H9 (cell line): Measurements from ENCODE around the gene MS4A7. TPM values are rescaled to one million over a fixed set of nuclear protein-coding genes. Genes with fewer than 3 reads are reported as not detected.

Experiments
- DNase-seq: peaks from one replicate; pipeline ENCODE4 v3.0.0-alpha.2; 2017
- H2AFZ ChIP-seq: one replicate; pipeline ENCODE4 v1.6.1; 2013; ENCODE audit warnings: mild to moderate bottlenecking, low read length, control low read depth, moderate library complexity
- H2AK5ac ChIP-seq: 2 replicates; pipeline ENCODE4 v1.6.1; 2013; ENCODE audit warnings: low read length, control low read depth, mixed read lengths; ENCODE audit not compliant: insufficient read length
- H2BK120ac ChIP-seq: one replicate; pipeline ENCODE4 v1.6.1; 2013; ENCODE audit warnings: low read depth, mild to moderate bottlenecking, low read length, control low read depth, inconsistent platforms; ENCODE audit not compliant: poor library complexity, severe bottlenecking
- H2BK12ac ChIP-seq: 2 replicates; pipeline ENCODE4 v1.6.1; 2013; ENCODE audit warnings: low read length, control low read depth, mixed read lengths, low read depth; ENCODE audit not compliant: insufficient read length
- H2BK15ac ChIP-seq: 2 replicates; pipeline ENCODE4 v1.6.1; 2013; ENCODE audit warnings: low read depth, low read length, control low read depth
- H2BK20ac ChIP-seq: one replicate; pipeline ENCODE4 v1.6.1; 2013; ENCODE audit warnings: low read depth, mild to moderate bottlenecking, low read length, control low read depth, inconsistent platforms; ENCODE audit not compliant: poor library complexity, severe bottlenecking
- H2BK5ac ChIP-seq: 2 replicates; pipeline ENCODE4 v1.6.1; 2013; ENCODE audit warnings: low read length, control low read depth, mixed read lengths; ENCODE audit not compliant: insufficient read length
- H3K14ac ChIP-seq: 2 replicates; pipeline ENCODE4 v1.6.1; 2013; ENCODE audit warnings: low read length, control low read depth; ENCODE audit not compliant: insufficient read depth
- H3K18ac ChIP-seq: 2 replicates; pipeline ENCODE4 v1.6.1; 2013; ENCODE audit warnings: low read depth, mild to moderate bottlenecking, mixed read lengths, low read length, control low read depth; ENCODE audit not compliant: insufficient read length
- H3K23ac ChIP-seq: 2 replicates; pipeline ENCODE4 v1.6.1; 2013; ENCODE audit warnings: low read length, control low read depth, mixed read lengths, low read depth; ENCODE audit not compliant: insufficient read length
- H3K23me2 ChIP-seq: 2 replicates; pipeline ENCODE4 v1.6.1; 2013; ENCODE audit warnings: low read depth, mild to moderate bottlenecking, mixed read lengths, low read length, control low read depth; ENCODE audit not compliant: insufficient read length, poor library complexity, severe bottlenecking
- H3K27ac ChIP-seq: 2 replicates; pipeline ENCODE4 v1.5.1; 2013; ENCODE audit warnings: low read length, control low read depth, mixed read lengths, low read depth; ENCODE audit not compliant: insufficient read length
- H3K27me3 ChIP-seq: 2 replicates; pipeline ENCODE4 v1.6.1; 2013; ENCODE audit warnings: low read length, control low read depth, inconsistent platforms; ENCODE audit not compliant: insufficient read depth
- H3K4ac ChIP-seq: 2 replicates; pipeline ENCODE4 v1.6.1; 2013; ENCODE audit warnings: low read depth, mild to moderate bottlenecking, control low read depth, inconsistent platforms, low read length, moderate library complexity
- H3K4me1 ChIP-seq: 2 replicates; pipeline ENCODE4 v1.6.1; 2013; ENCODE audit warnings: low read length, control low read depth, inconsistent platforms; ENCODE audit not compliant: insufficient read depth
- H3K4me2 ChIP-seq: 2 replicates; pipeline ENCODE4 v1.6.1; 2013; ENCODE audit warnings: low read length, control low read depth, mixed read lengths; ENCODE audit not compliant: insufficient read length, insufficient read depth
- H3K56ac ChIP-seq: 2 replicates; pipeline ENCODE4 v1.6.1; 2013; ENCODE audit warnings: low read depth, mild to moderate bottlenecking, mixed read lengths, low read length, control low read depth; ENCODE audit not compliant: insufficient read length
- H3K79me1 ChIP-seq: 2 replicates; pipeline ENCODE4 v1.6.1; 2013; ENCODE audit warnings: low read depth, mild to moderate bottlenecking, moderate library complexity, low read length, control low read depth, inconsistent platforms; ENCODE audit not compliant: insufficient read depth, poor library complexity, severe bottlenecking
- H3K79me2 ChIP-seq: 2 replicates; pipeline ENCODE4 v1.6.1; 2013; ENCODE audit warnings: low read length, control low read depth, inconsistent platforms; ENCODE audit not compliant: insufficient read depth
- H3K9ac ChIP-seq: 2 replicates; pipeline ENCODE4 v1.6.1; 2013; ENCODE audit warnings: low read length, control low read depth, mixed read lengths; ENCODE audit not compliant: insufficient read length; ENCODE audit errors: extremely low read depth
- H3K9me3 ChIP-seq: one replicate; pipeline ENCODE4 v1.6.1; 2013; ENCODE audit warnings: low read depth, low read length, inconsistent platforms; ENCODE audit not compliant: control insufficient read depth
- H3T11ph ChIP-seq: one replicate; pipeline ENCODE4 v1.6.1; 2013; ENCODE audit warnings: mild to moderate bottlenecking, low read length, control low read depth, inconsistent platforms
- H4K20me1 ChIP-seq: one replicate; pipeline ENCODE4 v1.6.1; 2013; ENCODE audit not compliant: control insufficient read depth, insufficient read length, insufficient read depth
- H4K5ac ChIP-seq: 2 replicates; pipeline ENCODE4 v1.6.1; 2013; ENCODE audit warnings: low read depth, mild to moderate bottlenecking, mixed read lengths, low read length, control low read depth; ENCODE audit not compliant: insufficient read length
- H4K8ac ChIP-seq: replicated peaks from 2 replicates; pipeline ENCODE4 v1.6.1; 2013; ENCODE audit warnings: low read length, control low read depth, mixed read lengths, low read depth; ENCODE audit not compliant: insufficient read length
- H4K91ac ChIP-seq: 2 replicates; pipeline ENCODE4 v1.6.1; 2013; ENCODE audit warnings: low read depth, mild to moderate bottlenecking, moderate library complexity, mixed read lengths, low read length, control low read depth; ENCODE audit not compliant: insufficient read length
- H3K27ac Mint-ChIP-seq, 3 experiments: 2 replicates in 2 of 3; 3 replicates in 1 of 3; pipeline ENCODE4 v1.8.0; 2020 to 2021; ENCODE audit warnings: mixed read lengths in 3 of 3, mild to moderate bottlenecking in 1 of 3, moderate library complexity in 1 of 3
- H3K27me3 Mint-ChIP-seq: 2 replicates; pipeline ENCODE4 v1.8.0; 2021; ENCODE audit warnings: low read depth, mild to moderate bottlenecking, moderate library complexity, mixed read lengths
- H3K36me3 Mint-ChIP-seq, 3 experiments: 2 replicates in 2 of 3; 3 replicates in 1 of 3; pipeline ENCODE4 v1.8.0; 2020 to 2021; ENCODE audit warnings: low read depth in 3 of 3, mixed read lengths in 3 of 3; ENCODE audit not compliant: insufficient read depth in 1 of 3
- H3K4me1 Mint-ChIP-seq, 2 experiments: 2 replicates each; pipeline ENCODE4 v1.8.0; 2020; ENCODE audit warnings: mixed read lengths in 2 of 2
- H3K4me3 Mint-ChIP-seq, 2 experiments: 2 replicates in 1 of 2; 3 replicates in 1 of 2; pipeline ENCODE4 v1.8.0; 2020 to 2021; ENCODE audit warnings: mild to moderate bottlenecking in 2 of 2, mixed read lengths in 2 of 2, moderate library complexity in 1 of 2
- H3K9me3 Mint-ChIP-seq, 2 experiments: 2 replicates in 1 of 2; 3 replicates in 1 of 2; pipeline ENCODE4 v1.8.0; 2020; ENCODE audit warnings: mild to moderate bottlenecking in 2 of 2, mixed read lengths in 2 of 2, moderate library complexity in 1 of 2
- WGBS: extraction: QIAGEN DNeasy Blood & Tissue Kit; methylation state at CpG from one replicate; pipeline ENCODE4 v1.1.7; 2013; ENCODE audit warnings: missing lambda C conversion rate, low lambda C conversion rate, mixed read lengths; ENCODE audit not compliant: insufficient read length; ENCODE audit errors: extremely low coverage; 5-methylcytosine and 5-hydroxymethylcytosine counted together
- total RNA-seq: library from RNA; stranded (reverse); gene quantifications from 2 replicates; pipeline ENCODE4 v1.2.1, GENCODE V29; 2021
- TF ChIP-seq, protein P1 (sequence below): fragments of 200-600 bp; sonication (generic); conservative IDR thresholded peaks from 3 replicates; pipeline ENCODE4 v1.8.0; 2021; ENCODE audit warnings: antibody characterized with exemption, mild to moderate bottlenecking

Gene MS4A7
- total RNA-seq, 1 experiment from 2014 or later = not detected

DNA sequence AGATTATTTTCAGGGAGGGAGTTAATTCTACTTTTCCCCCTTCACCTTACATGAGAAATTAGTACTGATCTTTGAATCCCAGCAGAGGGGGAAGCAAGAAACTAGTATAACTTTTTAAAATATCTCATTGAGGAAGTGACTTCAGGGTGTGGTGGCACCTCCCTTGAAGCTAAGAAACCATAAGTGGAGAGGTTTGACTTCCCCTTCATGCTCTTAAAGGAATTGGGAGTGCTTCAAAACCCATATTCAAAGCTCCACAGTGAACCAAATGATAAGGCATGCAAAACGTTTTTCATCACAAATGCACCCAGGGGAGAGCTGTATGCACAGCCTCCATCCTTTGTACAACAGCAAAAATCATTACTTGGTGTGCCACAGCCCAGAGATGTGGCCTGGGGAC, 18.5 kb downstream of the MS4A7 start:
- Histone ChIP-seq H3K56ac (no peak overlapping the region), H4K20me1 (no peaks in the 10 kb centered on the region), H3K79me2 (no peaks in the 10 kb centered on the region), H3K27ac (no peak overlapping the region), H4K5ac (no peak overlapping the region), H3K79me1 (no peaks in the 10 kb centered on the region), H3K14ac (no peak overlapping the region), H2BK15ac (no peak overlapping the region), H4K8ac (no peak overlapping the region), H4K91ac (no peak overlapping the region), H3K9ac (no peak overlapping the region), H3K4me2 (no peak overlapping the region), H3K4ac (no peak overlapping the region), H3K18ac (no peak overlapping the region), H2BK120ac (no peak overlapping the region), H3K27me3 (no peaks in the 10 kb centered on the region), H3K4me1 (no peaks in the 10 kb centered on the region), H2AK5ac (no peak overlapping the region), H3K9me3 (no peaks in the 10 kb centered on the region), H2BK20ac (no peak overlapping the region), H3T11ph (no peak overlapping the region), H2BK5ac (no peak overlapping the region), H2BK12ac (no peak overlapping the region), H2AFZ (no peak overlapping the region), H3K23me2 (no peaks in the 10 kb centered on the region), H3K23ac (no peak overlapping the region)
- Mint-ChIP-seq H3K27ac (0 out of 7 replicates have a peak overlapping the region, but pooled peaks of 1 of the 3 experiments have one; percentile 78), H3K9me3 (peaks cover 2 to 6% of the 10 kb centered on the region in 2 experiments; a peak in 3 of 5 replicates), H3K36me3 (peaks cover 0 to 6% (median 2%) of the 10 kb centered on the region in 3 experiments; a peak in 3 of 7 replicates), H3K4me3 (no peak overlapping the region), H3K27me3 (no peaks in the 10 kb centered on the region), H3K4me1 (peaks cover 2 to 11% of the 10 kb centered on the region in 2 experiments; a peak in 2 of 4 replicates)
- WGBS = no CpG with 5 or more reads among the region's 1 CpG
- DNase-seq = no peak
- TF ChIP-seq, protein P1, sequence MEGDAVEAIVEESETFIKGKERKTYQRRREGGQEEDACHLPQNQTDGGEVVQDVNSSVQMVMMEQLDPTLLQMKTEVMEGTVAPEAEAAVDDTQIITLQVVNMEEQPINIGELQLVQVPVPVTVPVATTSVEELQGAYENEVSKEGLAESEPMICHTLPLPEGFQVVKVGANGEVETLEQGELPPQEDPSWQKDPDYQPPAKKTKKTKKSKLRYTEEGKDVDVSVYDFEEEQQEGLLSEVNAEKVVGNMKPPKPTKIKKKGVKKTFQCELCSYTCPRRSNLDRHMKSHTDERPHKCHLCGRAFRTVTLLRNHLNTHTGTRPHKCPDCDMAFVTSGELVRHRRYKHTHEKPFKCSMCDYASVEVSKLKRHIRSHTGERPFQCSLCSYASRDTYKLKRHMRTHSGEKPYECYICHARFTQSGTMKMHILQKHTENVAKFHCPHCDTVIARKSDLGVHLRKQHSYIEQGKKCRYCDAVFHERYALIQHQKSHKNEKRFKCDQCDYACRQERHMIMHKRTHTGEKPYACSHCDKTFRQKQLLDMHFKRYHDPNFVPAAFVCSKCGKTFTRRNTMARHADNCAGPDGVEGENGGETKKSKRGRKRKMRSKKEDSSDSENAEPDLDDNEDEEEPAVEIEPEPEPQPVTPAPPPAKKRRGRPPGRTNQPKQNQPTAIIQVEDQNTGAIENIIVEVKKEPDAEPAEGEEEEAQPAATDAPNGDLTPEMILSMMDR = no peak
